ENCODE results near the gene HTR3E. TPM values are rescaled to one million over a fixed set of nuclear protein-coding genes. Genes with fewer than 3 reads are reported as not detected.
"Not testable (repeated sequence)": the region's sequence is repeated elsewhere in the genome, so short reads cannot be mapped to it uniquely, and the experiment has no call there.

Gene HTR3E
- total RNA-seq, 2 donors from 2014 or later: not detected

DNA sequence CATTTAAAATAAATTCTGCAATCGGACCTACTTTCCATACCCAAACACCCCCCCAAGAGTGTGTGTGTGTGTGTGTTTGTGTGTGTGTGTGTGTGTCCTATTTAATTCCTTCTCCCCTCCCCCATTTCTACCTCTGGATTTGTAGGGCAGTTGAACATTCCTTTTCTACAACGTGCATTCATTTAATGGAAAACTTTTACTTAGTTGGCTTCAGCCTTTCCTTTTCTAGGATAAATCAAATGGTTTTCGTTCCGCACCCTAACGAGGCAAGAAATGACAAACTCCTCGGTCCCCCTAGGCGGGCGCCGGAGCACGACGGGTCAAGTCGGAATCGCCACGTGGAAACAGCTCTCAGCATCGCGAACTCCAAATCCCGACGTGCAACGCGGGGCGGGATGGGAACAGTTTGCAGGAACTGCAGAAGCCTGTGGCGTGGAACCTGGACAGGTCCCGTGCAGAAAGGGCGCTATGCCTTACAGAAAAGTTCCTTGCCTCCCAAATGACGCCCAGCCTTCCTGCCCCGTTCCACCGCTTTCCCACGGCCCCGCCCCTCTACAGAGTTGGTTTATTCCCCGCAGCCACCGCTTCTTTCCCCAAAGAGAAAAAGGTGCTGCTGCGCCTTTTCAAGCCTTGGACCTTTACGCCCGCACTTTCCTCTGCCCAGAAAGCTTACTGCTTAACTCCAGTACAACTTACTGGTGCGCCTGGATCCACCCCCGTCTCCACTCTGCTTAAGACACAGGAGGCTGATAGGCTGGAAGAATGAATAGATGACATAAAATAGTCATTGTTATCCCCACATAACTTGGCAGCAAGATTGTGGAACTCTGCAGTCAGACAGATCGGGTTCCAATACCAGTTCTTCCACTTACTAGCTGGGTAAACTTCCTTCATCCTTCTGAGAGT lies 37.2 kb downstream of the HTR3E start:
- Mint-ChIP-seq H3K27me3 (no peaks in the 10 kb centered on the region), H3K36me3 (no peaks in the 10 kb centered on the region), H3K27ac (peak overlapping the region; percentile 82 to 98), H3K4me3 (peak overlapping the region; percentile 90), H3K4me1 (ENCODE audit: low read depth in 2 of 2) (peaks cover 33 to 34% of the 10 kb centered on the region in 2 donors), H3K9me3 (no peaks in the 10 kb centered on the region)
- ATAC-seq (peak in 1 of 2 donors; percentile 35), DNase-seq (ENCODE audit: low spot score) (no peak)

GRCh38 chr3:184134746-184135148 lies 37.9 kb downstream of the HTR3E start:
- H3K27ac Mint-ChIP-seq: peak overlapping the region; percentile 82 to 98
- H3K4me1 Mint-ChIP-seq (ENCODE audit: low read depth in 2 of 2): peaks cover 33 to 34% of the 10 kb centered on the region in 2 donors
- no peaks in the 10 kb centered on the region for H3K9me3 Mint-ChIP-seq
- H3K27me3 Mint-ChIP-seq: no peaks in the 10 kb centered on the region
- no peak for DNase-seq (ENCODE audit: low spot score)
- H3K36me3 Mint-ChIP-seq: no peaks in the 10 kb centered on the region
- peak overlapping the region; percentile 90 for H3K4me3 Mint-ChIP-seq
- ATAC-seq: peak; percentile 14 to 18

GRCh38 chr3:184135149-184135910 lies 38.5 kb downstream of the HTR3E start, which contains the start of gene EIF2B5:
TSS of gene EIF2B5 (plus strand) at chr3:184135358. CDS start at chr3:184135386, 28 bp downstream.
- Mint-ChIP-seq H3K27me3 (no peaks in the 10 kb centered on the region), H3K4me1 (ENCODE audit: low read depth in 2 of 2) (peaks cover 33 to 34% of the 10 kb centered on the region in 2 donors), H3K27ac (peak within 1 kb of the TSS; percentile 82 to 98), H3K4me3 (peak within 1 kb of the TSS; percentile 90), H3K9me3 (no peaks in the 10 kb centered on the region), H3K36me3 (no peaks in the 10 kb centered on the region)
- ATAC-seq (peak; percentile 96 to 97), DNase-seq (ENCODE audit: low spot score) (peak; percentile 92)

DNA sequence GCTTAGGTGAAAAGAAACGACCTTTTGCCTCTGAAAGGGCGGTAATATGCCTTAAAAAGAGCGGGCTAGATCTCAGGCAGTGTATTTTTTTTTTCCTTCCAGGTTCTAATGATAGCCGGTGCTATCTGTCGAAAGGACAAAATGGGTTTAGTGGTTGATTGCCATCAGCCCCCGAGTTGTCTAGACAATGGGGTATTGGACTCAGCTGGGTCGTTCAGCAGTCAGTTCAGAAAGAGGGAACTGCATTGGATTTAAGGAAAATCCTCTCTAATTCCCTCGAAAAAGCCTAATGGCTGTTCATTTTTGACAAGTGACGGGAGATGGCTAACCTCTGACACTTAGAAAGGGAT lies 39.0 kb downstream of the HTR3E start:
- Mint-ChIP-seq H3K4me3 (peak overlapping the region; percentile 90), H3K9me3 (no peaks in the 10 kb centered on the region), H3K27ac (peak overlapping the region; percentile 82 to 98), H3K27me3 (no peaks in the 10 kb centered on the region), H3K36me3 (no peaks in the 10 kb centered on the region), H3K4me1 (ENCODE audit: low read depth in 2 of 2) (peaks cover 33 to 34% of the 10 kb centered on the region in 2 donors)
- ATAC-seq (no peak), DNase-seq (ENCODE audit: low spot score) (no peak)

- DNase-seq (ENCODE audit: low spot score) (no peak), ATAC-seq (no peak)
- peaks cover 8% of the 10 kb centered on the region for H3K36me3 Mint-ChIP-seq
- no peak overlapping the region for H3K4me3 Mint-ChIP-seq
- H3K27ac Mint-ChIP-seq: no peak overlapping the region
- no peaks in the 10 kb centered on the region for H3K27me3 Mint-ChIP-seq
- H3K4me1 Mint-ChIP-seq (ENCODE audit: low read depth in 2 of 2): peaks cover 25 to 30% of the 10 kb centered on the region in 2 donors
- H3K9me3 Mint-ChIP-seq: no peaks in the 10 kb centered on the region
Measured at GRCh38 chr3:184140436-184140835, 43.6 kb downstream of the HTR3E start.

DNA sequence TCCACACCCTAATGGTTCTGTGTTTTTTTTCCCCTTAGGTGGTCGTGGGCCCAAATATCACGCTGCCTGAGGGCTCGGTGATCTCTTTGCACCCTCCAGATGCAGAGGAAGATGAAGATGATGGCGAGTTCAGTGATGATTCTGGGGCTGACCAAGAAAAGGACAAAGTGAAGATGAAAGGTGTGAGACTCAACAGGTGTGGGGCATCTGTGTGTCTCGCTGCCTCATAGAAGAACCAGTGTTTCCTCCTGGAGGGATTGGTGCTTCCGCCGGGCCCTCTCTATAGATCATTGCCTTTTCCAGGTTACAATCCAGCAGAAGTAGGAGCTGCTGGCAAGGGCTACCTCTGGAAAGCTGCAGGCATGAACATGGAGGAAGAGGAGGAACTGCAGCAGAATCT lies 45.3 kb downstream of the HTR3E start:
- ATAC-seq (no peak), DNase-seq (ENCODE audit: low spot score) (no peak)
- no peak overlapping the region for H3K4me3 Mint-ChIP-seq
- no peaks in the 10 kb centered on the region for H3K27me3 Mint-ChIP-seq
- peaks cover 9 to 17% of the 10 kb centered on the region in 2 donors for H3K4me1 Mint-ChIP-seq (ENCODE audit: low read depth in 2 of 2)
- H3K9me3 Mint-ChIP-seq: no peaks in the 10 kb centered on the region
- H3K27ac Mint-ChIP-seq: peak overlapping the region in 1 of 2 donors; percentile 29
- peaks cover 8% of the 10 kb centered on the region for H3K36me3 Mint-ChIP-seq

- no peak overlapping the region for H3K27ac Mint-ChIP-seq
Measured at GRCh38 chr3:184143327-184143726, 46.5 kb downstream of the HTR3E start.

GRCh38 chr3:184144505-184144904 lies 47.6 kb downstream of the HTR3E start:
- Mint-ChIP-seq H3K27me3 (no peaks in the 10 kb centered on the region), H3K27ac (no peak overlapping the region), H3K4me1 (ENCODE audit: low read depth in 2 of 2) (peaks cover 4 to 7% of the 10 kb centered on the region in 2 donors), H3K4me3 (no peak overlapping the region), H3K36me3 (peaks cover 8% of the 10 kb centered on the region), H3K9me3 (no peaks in the 10 kb centered on the region)
- ATAC-seq (no peak), DNase-seq (ENCODE audit: low spot score) (no peak)

More at GRCh38 chr3:184143327-184143726, 46.5 kb downstream of the HTR3E start:
- H3K9me3 Mint-ChIP-seq: no peaks in the 10 kb centered on the region
- H3K4me3 Mint-ChIP-seq: no peak overlapping the region
- H3K36me3 Mint-ChIP-seq: peaks cover 8% of the 10 kb centered on the region
- DNase-seq (ENCODE audit: low spot score): no peak
- H3K4me1 Mint-ChIP-seq (ENCODE audit: low read depth in 2 of 2): peaks cover 4 to 7% of the 10 kb centered on the region in 2 donors
- H3K27me3 Mint-ChIP-seq: no peaks in the 10 kb centered on the region
- ATAC-seq: no peak

DNA sequence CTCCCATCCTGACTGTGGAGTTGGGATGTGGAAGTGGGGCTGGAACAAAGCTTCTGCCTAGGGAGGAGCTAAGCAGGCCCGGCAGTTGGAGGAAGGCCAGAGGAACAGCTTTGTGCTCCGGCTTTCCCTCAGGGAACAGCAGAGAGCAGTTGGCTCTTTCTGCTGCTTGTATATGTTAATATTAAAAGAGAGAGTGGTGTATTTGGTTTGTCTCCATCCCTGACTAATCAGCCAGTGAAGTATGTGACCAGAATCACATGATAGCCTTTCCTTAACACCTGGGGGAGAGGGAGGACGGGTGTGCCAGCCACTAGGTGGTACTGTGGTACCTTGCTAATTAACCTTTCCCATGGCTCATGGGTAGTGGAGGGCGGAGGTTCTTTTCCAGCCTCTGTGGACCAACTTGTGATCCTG lies 48.3 kb downstream of the HTR3E start:
- no peak for DNase-seq (ENCODE audit: low spot score)
- H3K4me1 Mint-ChIP-seq (ENCODE audit: low read depth in 2 of 2): peaks cover 4 to 7% of the 10 kb centered on the region in 2 donors
- H3K36me3 Mint-ChIP-seq: peaks cover 8% of the 10 kb centered on the region
- H3K27ac Mint-ChIP-seq: no peak overlapping the region
- no peaks in the 10 kb centered on the region for H3K9me3 Mint-ChIP-seq
- no peak overlapping the region for H3K4me3 Mint-ChIP-seq
- no peaks in the 10 kb centered on the region for H3K27me3 Mint-ChIP-seq
- ATAC-seq: no peak

DNA sequence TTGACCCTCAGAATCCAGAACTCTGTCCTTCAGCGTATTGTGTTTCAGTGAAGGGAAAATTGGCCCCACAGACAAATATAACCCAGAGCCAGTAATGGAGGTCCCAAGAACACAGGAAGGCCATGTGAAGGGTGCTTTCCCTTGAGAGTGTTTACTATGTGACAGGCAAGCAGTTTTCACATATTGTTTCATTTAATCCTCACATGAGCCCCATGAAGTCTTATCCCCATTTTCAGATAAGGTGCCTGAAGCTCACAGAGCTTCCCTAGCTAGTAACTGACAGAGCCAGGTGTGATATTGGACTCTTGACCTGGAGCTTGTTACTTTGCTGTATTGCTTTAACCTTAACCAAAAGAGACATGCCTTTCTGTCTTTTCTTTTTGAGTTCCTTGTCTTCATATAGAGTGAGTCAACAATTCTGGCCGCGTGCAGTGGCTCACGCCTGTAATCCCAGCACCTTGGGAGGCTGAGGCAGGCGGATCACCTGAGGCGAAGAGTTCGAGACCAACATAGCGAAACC lies 48.9 kb downstream of the HTR3E start:
- no peak for DNase-seq (ENCODE audit: low spot score)
- Mint-ChIP-seq H3K36me3 (peaks cover 8% of the 10 kb centered on the region), H3K4me3 (no peak overlapping the region), H3K27me3 (no peaks in the 10 kb centered on the region), H3K4me1 (ENCODE audit: low read depth in 2 of 2) (peaks cover 4 to 7% of the 10 kb centered on the region in 2 donors), H3K9me3 (no peaks in the 10 kb centered on the region), H3K27ac (no peak overlapping the region)
- no peak for ATAC-seq

DNA sequence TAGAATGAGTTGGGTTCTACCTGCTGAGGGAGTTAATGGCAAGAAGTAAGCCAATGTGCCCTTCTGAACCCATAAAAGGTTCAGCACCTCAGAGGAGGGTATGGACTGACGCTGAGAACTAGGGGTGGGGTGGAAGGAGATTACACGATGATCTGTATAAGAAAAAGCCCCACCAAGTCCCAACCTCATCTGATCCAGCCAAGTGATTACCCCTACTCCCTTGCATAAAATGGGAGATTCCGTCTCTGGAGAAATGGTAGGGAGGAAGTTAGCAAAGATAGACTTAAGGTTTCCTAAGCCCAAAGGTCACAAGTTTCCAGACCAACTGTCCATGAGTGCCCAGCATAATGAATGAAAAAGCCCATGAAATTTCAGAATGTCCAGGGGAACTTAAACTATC lies 51.2 kb downstream of the HTR3E start:
- Mint-ChIP-seq H3K36me3 (no peaks in the 10 kb centered on the region), H3K4me1 (ENCODE audit: low read depth in 2 of 2) (peaks cover under 1 to 4% of the 10 kb centered on the region in 2 donors), H3K9me3 (no peaks in the 10 kb centered on the region), H3K4me3 (no peak overlapping the region), H3K27ac (no peak overlapping the region), H3K27me3 (no peaks in the 10 kb centered on the region)
- ATAC-seq (no peak), DNase-seq (ENCODE audit: low spot score) (no peak)

GRCh38 chr3:184149123-184149522 lies 52.3 kb downstream of the HTR3E start:
- ATAC-seq: no peak
- no peak for DNase-seq (ENCODE audit: low spot score)
- no peak overlapping the region for H3K4me3 Mint-ChIP-seq
- H3K4me1 Mint-ChIP-seq (ENCODE audit: low read depth in 2 of 2): peaks cover 4 to 5% of the 10 kb centered on the region in 2 donors
- no peaks in the 10 kb centered on the region for H3K27me3 Mint-ChIP-seq
- H3K9me3 Mint-ChIP-seq: no peaks in the 10 kb centered on the region
- H3K36me3 Mint-ChIP-seq: no peaks in the 10 kb centered on the region
- no peak overlapping the region for H3K27ac Mint-ChIP-seq

DNA sequence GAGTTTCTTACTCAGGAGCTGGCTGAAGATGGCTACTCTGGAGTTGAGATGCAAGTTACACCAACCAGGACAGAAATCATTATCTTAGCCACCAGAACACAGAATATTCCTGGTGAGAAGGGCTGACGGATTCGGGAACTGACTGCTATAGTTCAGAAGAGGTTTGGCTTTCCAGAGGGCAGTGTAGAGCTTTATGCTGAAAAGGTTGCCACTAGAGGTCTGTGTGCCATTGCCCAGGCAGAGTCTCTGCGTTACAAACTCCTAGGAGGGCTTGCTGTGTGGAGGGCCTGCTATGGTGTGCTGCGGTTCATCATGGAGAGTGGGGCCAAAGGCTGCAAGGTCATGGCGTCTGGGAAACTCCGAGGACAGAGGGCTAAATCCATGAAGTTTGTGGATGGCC lies 52.9 kb downstream of the HTR3E start:
- DNase-seq (ENCODE audit: low spot score); ATAC-seq; H3K27me3 Mint-ChIP-seq; H3K4me1 Mint-ChIP-seq (ENCODE audit: low read depth in 2 of 2); H3K27ac Mint-ChIP-seq; H3K9me3 Mint-ChIP-seq; H3K36me3 Mint-ChIP-seq; H3K4me3 Mint-ChIP-seq: not testable (repeated sequence)
